Mucosa of gallbladder (tissue), 1 donor: ENCODE results near the gene MGAT4D. TPM values are rescaled to one million over a fixed set of nuclear protein-coding genes. Genes with fewer than 3 reads are reported as not detected.
A peak's percentile ranks its signal among the peaks of the same experiment; 100 is the strongest.
"Not testable (repeated sequence)": the region's sequence is repeated elsewhere in the genome, so short reads cannot be mapped to it uniquely, and the experiment has no call there.

Source experiments
- DNase-seq: peaks from one replicate; pipeline ENCODE4 v3.0.0-alpha.2; 2020; ENCODE audit warnings: low spot score
- total RNA-seq: library from RNA; stranded (reverse); gene quantifications from one replicate; pipeline ENCODE4 v1.2.1, GENCODE V29; 2021
- donor health status: DM: no; HTN: no; CAD: no.

MGAT4D gene
- not detected for total RNA-seq

DNA sequence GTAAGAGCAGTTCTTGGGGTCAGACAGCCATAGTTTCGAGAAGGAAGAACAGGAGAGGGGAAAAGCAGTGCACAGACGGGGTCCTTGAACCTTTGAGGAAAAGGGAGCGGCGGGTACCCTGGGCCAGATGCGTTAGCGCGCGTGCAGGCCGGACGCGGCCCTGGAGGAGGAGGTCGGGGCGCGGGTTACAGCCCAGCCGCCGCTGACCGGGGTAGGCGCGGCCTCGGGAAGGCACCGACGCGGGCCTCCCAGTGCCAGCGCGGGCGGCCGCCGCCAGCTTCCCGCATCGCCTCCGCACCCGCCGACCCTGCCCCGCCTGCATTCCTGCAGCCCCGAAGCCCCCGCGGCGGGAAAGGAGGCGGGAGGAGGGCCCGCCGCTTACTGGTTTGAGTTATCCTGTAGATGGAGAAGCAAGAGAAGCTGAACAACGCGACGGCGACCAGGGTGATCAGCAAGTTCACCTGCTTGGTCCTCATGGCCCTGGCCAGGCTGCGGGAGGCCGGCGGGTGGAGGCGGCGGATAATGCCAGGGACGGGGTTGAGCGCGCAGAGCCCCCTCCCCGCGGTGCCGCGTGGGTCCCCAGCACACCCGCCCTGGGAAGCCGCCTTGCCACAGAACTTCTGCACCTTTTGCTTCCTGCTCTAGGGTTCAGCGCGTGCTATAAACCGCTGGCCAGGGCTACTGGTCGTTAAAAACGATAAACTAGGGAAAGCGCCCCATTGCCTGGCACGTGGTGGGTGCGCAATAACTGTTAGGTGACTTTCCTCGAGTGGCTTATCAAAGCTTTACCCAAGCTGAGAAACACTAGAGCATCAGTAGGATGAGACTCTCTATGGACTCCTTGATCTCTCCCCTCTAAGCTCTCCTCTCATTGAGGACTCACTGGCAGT, at the start of gene MGAT4D:
Gene MGAT4D, minus strand, starts transcription at position 547 of the 890 bp plus-strand sequence. Its CDS starts 71 bp downstream, at position 476.
- DNase-seq, result no peak

DNA sequence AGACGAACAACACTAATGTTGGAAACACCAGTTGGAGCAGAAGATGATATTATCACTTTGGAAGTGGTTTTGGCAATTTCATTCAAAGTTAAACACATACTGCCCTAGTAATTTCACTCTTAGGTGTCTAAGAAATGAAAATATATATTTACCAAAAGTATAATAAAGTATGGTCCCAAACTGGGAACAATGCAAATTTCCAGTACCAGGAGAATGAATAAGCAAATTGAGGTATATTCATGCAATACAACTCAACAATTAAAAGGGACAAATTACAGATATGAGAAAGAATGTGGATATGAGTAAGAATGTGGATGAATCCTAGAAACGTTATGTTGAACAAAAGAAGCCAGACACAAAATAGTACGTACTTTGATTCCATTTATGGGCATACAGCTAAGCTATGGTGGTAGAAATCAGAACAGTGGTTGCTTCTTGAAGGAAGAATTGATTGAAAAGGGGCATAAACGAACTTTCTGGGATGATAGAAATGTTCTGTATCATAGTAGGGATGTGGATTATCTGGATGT, 35.9 kb upstream of the MGAT4D start:
- DNase-seq, result no peak

DNA sequence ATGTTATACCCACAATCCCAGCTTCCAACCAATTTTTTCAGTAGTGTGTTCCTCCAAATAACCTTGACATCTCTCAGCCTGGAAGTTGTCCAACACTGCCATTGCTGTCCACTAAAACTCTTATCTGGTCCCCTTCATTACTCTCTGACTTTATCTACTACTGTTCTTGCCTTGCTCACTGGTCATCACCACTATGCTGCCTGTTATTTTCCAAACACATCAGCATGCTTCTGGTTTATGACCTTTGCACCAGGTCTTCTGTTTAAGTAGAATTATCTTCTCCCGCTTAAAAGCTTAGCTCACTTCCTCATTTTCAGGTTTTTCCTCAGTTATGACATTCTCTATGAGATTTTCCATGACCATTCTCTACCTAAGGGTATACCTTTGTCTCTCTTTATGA, 31.3 kb upstream of the MGAT4D start:
- no peak for DNase-seq

DNA sequence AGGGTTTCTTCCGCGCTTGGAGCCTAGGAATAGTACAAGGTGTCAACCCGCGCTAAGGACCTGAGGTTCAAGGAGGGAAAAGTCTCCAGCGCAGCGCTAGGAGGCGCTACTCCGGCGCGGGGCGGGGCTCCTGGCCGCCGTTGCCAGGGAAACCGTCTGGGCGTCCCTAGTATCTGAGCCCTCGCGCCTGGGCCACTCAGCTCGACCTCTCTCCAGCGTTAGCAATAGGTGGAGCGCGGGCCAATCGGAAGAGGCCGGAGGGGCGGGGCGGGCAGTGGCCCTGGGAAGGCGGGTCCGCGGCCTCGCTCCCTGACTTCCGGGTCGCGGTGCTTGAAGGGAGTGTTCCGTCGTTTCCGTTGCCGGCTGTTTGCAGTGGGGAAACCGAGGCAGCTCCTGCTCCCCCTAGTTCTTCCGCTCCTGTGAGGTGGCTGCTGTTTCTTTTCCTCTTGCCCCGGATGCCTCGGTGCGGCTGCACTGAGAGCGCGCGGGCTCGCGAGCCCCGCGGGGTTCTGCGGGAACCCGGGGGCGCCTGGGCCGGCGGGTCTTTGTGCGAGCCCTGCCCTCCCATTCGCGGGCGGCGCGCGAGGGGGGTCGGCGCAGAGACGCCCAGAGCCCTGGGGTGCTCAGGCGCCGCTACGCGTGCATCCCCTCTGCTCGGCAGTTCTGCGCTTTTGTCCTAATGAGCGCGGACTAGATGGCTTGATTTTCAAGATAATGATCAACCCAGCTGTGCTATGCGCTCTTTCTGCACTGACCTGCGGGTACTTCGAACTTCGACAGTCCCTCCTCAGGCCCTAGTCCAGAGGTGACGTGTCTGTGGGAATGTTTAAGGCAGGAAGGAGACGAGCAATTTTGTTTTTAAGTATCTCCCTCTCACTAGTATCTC, 26.0 kb upstream of the MGAT4D start, which contains the start of gene ELMOD2:
Gene ELMOD2, plus strand, starts transcription at position 312 of the 886 bp plus-strand sequence. CDS start 1,261 bp downstream, outside the sequence.
- DNase-seq, result peak; percentile 98

DNA sequence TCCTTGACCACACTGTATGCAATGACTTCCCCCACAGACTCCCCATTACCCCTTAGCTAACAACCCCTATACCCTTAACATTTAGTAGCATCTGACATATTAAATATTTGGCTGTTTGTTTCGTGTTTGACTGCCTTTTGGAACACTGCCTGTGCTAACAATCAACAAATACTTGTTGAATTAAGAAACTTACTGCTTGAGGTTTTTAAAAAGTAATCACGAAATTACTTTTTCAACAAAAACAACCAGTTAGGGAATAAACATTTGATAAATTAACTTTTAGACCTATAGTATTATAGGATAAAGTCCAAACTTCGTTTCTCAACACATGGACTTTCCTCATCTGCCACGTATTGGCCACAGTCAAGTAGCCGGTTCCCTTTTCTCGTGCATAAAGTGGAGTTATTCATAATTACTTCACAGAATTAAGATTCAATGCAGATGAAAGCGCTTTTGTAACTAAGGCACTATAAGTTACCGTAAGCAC, 25.3 kb upstream of the MGAT4D start:
- DNase-seq, result no peak

DNA sequence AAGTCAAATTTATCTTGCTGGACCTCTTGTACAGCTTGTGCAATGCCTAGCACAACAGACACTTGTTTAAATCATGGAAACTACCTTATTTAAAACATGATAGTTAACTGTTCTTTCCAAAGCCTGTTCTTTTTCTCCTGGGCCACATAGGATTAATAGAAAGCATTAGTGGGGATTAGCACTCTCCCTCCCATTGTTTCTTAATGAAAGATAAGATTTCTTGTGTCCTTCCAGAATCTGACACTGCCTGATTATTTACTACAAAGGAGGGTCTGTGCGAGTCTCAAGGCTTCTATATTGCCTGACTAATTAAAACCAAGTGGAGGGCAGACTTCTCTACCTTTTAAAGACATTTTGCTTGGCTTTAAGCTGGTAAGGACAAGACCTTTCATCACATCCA, 17.3 kb upstream of the MGAT4D start:
- no peak for DNase-seq

DNA sequence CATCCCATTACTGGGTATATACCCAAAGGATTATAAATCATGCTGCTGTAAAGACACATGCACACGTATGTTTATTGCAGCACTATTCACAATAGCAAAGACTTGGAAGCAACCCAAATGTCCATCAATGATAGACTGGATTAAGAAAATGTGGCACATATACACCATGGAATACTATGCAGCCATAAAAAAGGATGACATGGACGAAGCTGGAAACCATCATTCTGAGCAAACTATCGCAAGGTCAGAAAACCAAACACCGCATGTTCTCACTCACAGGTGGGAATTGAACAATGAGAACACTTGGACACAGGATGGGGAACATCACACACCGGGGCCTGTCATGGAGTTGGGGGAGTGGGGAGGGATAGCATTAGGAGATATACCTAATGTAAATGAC, 15.7 kb upstream of the MGAT4D start:
- not testable (repeated sequence) for DNase-seq

DNA sequence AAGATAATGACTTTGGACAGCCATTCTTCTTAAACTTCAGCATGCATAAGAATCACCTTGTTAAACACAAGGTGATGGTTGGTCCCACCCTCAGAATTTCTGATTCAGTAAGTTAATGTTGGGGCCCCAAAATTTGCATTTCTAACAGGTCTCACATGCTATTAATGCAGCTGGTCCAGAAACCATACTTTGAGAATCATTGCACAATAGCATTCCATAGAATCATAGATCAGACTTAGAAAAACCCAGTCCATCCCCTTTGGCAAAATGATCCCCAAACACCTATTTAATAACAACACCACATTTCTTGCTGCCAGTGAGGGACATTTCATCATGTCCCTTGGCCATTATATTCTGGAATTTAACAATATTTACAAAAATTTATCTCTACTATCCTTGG, 6.2 kb upstream of the MGAT4D start:
- DNase-seq, result no peak

DNA sequence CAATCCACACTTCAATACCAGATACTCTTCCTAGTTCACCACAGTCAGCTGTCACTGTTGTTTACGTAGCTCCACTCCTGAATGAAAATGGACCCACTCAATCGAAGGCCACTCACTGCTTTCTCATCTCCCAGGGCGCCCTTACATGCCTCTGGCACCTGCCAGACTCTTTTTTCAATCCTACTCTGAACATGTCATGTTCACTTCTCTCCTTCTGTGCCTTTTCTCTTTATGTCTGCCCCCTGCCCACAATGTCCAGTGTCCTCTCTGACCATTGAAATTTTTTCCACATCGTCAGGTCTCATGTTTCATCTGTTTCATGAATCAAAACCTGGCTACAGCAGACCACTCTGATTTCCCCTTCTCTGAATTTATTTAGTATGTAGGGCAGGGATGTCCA, 1.3 kb upstream of the MGAT4D start:
- DNase-seq, result no peak

DNA sequence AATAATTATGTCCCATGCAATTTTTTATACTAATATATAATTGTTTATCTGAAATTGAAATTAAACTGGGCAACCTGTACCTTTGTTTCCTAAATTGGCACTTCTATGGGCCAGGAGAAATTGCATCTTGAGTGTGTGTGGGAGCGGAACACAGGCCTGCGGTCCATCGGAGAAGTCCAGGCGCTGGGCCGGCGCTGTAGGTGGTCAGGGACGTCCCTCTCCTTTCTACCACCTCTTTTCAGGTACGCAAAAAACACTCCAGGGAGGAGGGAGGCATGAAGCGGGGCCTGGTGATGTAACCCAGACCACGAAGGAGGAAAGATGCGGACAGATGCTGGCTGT, 717 bp downstream of the MGAT4D start:
- no peak for DNase-seq

DNA sequence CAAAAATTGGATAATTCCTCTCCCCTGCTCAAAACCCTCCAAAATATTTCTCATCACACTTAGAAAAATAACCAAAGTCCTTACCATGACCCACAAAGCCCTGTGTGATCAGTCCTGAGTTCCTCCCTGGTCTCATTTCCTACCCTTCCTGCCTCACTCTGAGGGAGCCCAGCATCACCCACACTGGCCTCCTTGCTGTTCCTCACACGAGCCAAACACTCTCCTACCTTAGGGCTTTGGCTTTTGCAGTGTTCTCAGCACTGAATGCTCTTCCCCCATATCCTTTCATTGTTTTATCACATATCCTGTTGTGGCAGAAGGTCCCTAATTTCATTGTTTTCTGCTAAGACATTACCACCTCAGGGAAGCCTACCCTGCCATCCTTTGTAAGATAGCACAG, 12.2 kb downstream of the MGAT4D start:
- DNase-seq, result no peak

DNA sequence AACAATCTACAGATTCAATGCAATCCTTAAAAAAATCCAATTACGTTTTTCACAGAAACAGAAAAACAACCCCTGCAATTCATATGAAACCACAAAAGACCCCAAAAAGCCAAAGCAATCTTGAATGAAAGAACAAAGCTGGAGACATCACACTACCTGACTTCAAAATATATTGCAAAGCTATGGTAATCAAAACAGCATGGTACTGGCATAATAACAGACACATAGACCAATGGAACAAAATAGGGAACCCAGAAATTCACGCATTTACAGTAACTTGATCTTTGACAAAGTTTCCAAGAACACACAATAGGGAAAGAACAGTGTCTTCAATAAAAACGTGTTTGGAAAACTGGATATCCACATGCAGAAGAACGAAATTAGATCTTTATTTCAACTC, 14.6 kb downstream of the MGAT4D start:
- DNase-seq, result no peak

DNA sequence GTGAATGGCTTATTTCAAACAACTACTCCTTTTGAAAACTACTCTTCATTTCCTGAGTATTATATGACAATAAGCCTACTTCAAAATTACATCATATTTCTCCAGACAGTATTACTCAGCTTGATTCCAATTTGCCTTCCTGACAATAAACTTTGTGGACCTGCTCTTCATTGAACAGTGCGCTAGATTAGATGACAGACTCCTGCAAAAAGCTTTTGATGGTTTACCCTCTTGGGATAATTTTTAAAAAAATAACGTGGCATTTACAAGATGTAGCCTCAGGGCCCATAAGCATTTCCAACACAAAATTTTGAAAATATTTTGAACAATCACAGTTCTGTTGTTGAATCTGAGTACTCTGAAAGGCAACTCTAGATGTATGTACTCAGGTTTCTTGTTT, 25.9 kb downstream of the MGAT4D start:
- DNase-seq, result no peak

DNA sequence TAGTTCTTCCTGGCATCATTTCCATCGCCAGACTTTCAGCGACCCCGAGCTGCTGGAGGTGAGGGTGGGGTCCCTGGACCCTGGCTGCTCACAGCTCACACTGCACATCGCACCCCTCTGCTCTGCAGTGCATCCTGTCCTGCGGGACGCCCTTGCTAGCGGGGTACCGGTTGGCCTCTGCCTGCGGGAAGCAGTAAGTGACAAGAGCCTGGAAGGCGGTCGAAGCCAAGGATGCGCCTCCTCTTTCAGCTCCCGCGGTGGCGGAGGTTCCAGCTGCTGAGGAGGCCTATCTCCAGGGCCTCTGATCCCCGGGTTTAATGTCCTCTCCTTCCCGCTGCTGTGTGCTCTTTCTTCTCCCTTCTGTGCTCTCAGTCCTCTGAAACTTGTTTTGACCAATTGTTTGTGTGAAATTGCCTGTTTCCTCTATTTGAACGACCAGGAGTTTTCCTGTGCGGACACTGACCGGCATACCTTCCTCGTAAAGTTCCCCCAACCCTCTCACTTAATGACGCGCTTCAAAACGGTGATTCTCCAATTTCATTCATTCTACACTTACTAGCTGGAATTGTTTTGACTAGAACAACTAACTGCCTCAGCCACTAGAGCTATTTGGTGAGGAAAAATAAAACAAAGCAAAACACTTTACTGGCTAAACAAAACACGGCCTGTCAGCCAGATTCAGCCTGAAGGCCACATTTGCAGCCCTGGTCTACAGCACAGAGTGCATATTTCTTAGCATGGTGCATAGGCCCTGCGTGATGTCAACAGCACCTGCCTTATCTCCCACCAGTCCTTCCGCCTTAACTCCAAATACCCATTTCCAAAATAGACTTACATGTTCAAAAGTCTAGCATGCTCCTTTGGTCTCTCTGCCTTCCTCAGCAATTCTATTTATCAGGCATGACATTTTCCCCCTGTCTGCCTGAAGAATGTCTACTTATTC, 28.0 kb downstream of the MGAT4D start:
- DNase-seq, result no peak

DNA sequence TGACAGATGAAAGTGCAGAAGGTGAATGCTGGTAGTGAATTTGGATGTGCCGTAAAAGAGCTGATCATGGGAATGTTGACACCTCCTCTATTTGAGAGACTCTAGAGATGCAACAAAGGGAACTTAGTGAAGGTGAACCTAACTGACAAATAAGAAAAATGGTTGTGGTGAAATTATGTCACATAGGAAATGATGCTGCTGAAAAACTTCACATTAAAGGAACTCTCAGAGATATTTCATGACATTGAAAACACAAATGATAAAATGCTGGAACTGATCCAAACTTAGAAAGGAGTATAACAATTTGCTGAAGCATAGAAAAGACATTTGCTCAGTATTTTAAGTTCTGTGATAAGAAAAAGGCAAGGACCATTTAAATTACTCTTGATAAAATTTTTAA, 31.9 kb downstream of the MGAT4D start:
- DNase-seq, result no peak

DNA sequence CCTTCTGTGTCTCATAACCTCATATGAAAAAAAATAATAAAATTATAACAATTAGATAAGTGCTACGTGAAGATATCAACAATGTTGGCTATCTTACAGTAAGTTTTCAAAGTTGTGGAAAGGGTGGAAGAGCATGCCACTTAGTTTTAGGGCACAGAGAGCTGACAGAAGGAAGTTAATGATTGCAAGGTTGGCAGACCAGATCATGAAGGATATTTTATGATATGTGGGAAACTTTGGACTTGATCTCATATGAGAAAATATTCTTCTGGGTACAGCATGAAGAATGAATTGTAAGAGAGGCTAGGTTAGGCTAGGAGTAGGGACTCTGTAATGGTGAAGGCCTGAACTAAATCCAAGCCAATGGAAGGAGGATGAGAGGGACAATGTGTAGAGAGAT, 34.5 kb downstream of the MGAT4D start:
- no peak for DNase-seq

DNA sequence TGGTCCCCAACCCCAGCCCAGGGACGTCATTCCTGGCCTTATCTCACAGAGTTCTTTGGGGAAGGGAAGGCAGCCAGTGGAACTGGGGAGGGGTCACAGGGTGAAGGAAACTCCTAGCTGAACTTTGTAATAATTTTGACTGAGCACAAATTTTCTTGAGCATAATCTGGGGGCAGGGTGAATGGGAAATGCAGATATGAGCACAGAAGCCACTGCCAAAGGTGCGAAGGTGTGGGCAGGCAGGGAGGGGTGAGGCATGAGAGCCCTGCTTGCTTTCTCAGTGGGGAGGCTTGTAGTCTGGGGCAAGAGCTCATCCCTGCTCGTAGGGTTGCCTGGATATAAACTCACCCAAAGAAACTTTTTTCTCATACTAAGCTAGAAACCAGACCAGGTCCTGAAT, 34.9 kb downstream of the MGAT4D start:
- DNase-seq, result peak; percentile 16

DNA sequence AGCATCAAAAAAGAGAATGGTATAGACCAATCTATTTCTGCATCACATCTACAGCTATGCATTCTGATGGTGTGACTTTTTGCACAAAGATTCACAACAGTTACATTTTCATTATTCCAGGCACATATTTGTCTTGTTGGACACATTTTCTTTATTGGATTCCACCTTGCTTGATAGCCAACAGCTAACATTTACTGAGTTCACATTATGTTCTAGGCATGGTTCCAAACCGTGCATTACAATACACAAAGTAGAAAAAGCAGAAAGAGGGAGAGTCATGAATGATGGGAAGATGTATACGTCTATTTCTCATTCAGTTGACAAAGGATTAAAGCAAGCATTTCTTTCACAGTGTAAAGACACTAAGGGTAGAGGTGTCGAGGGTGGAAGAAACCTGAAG, 47.7 kb downstream of the MGAT4D start:
- no peak for DNase-seq

DNA sequence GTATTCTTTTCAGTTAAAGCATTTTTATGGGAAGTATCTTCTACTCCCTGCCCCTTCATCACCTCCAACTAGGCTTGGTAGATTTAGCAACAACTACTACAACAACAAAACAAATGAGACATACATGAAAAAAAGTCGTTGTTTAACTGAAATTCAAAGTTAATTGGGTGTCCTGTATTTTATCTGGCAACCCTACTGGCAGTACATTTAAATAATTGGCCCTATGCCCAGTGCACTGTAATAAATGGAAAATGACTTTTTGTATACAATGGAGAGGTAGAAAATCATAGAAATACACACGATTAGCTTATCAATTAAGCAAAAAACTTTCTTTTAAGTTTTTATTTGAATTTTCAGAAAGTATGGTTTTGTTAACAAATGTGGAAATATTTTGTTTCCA, 49.3 kb downstream of the MGAT4D start:
- DNase-seq, result no peak

DNA sequence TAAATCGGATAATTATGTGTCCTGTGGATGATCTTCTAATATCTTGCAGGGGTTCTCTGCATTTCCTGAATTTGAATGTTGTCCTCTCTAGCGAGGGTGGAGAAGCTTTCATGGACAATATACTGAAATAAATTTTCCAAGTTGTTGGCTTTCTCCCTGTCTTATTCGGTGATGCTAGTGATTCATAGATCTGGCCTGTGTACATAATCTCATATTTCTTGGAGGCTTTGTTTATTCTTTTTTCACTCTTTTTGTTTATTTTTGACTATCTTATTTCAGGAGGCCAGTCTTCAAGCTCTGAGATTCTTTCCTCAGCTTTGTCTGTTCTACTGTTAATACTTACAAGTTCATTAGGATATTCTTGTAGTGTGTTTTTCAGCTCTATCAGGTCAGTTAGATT, 49.9 kb downstream of the MGAT4D start:
- DNase-seq, result no peak

DNA sequence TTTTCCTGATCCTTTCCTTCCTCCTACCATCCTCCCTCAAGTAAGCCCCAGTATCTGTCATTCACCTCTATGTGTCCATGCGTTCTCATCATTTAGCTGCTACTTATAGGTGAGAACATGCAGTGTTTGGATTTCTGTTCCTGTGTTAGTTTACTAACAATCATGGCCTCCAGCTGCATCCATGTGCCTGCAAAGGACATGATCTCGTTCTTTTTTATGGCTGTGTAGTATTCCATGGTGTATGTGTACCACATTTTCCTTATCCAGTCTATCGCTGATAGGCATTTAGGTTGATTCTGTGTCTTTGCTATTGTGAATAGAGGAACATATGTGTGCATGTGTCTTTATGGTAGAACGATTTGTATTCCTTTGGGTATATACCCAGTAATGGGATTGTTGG, 53.7 kb downstream of the MGAT4D start:
- not testable (repeated sequence) for DNase-seq
